Measurements from ENCODE around the gene FBRSL1. TPM values are rescaled to one million over a fixed set of nuclear protein-coding genes. Genes with fewer than 3 reads are reported as not detected.

FBRSL1 gene
- total and polyA plus RNA-seq, 8 donors, result 31.1 to 62.5 (median 44.2) TPM

GRCh38 chr12:132466241-132467201, 23.4 kb upstream of the FBRSL1 start:
- WGBS, 2 donors, result 45 to 52% methylated on average over 18 of the region's 18 CpGs
- FAIRE-seq (no peak), ATAC-seq (peak; percentile 14 to 39 (median 36)), DNase-seq (peak in 4 of 6 donors; percentile 26 to 71 (median 54))
- Histone ChIP-seq H3K36me3 (no peaks in the 10 kb centered on the region), H3K27ac (peak overlapping the region in 1 of 4 donors; percentile 18), H3K27me3 (no peaks in the 10 kb centered on the region), H3K4me1 (no peaks in the 10 kb centered on the region), H3K9me3 (no peaks in the 10 kb centered on the region), H3K4me3 (no peak overlapping the region)
- TF ChIP-seq, protein P1, sequence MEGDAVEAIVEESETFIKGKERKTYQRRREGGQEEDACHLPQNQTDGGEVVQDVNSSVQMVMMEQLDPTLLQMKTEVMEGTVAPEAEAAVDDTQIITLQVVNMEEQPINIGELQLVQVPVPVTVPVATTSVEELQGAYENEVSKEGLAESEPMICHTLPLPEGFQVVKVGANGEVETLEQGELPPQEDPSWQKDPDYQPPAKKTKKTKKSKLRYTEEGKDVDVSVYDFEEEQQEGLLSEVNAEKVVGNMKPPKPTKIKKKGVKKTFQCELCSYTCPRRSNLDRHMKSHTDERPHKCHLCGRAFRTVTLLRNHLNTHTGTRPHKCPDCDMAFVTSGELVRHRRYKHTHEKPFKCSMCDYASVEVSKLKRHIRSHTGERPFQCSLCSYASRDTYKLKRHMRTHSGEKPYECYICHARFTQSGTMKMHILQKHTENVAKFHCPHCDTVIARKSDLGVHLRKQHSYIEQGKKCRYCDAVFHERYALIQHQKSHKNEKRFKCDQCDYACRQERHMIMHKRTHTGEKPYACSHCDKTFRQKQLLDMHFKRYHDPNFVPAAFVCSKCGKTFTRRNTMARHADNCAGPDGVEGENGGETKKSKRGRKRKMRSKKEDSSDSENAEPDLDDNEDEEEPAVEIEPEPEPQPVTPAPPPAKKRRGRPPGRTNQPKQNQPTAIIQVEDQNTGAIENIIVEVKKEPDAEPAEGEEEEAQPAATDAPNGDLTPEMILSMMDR (IDR thresholded peaks at IDR 0.05), result no peak
- intact Hi-C loops (cut with DNase I), result no loop called here

- no peak for ATAC-seq
- Histone ChIP-seq H3K9me3 (no peaks in the 10 kb centered on the region), H3K36me3 (no peaks in the 10 kb centered on the region), H3K4me1 (no peaks in the 10 kb centered on the region), H3K27ac (no peak overlapping the region), H3K27me3 (no peaks in the 10 kb centered on the region), H3K4me3 (no peak overlapping the region)
- TF ChIP-seq, protein P1 (IDR thresholded peaks at IDR 0.05), result no peak
- 81 to 83% methylated on average over 13 of the region's 13 CpGs for WGBS, 2 donors
- DNase-seq, result no peak
- FAIRE-seq, result no peak
- intact Hi-C loops (cut with DNase I), result no loop called here
Observed at GRCh38 chr12:132467511-132467910, 22.4 kb upstream of the FBRSL1 start.

DNA sequence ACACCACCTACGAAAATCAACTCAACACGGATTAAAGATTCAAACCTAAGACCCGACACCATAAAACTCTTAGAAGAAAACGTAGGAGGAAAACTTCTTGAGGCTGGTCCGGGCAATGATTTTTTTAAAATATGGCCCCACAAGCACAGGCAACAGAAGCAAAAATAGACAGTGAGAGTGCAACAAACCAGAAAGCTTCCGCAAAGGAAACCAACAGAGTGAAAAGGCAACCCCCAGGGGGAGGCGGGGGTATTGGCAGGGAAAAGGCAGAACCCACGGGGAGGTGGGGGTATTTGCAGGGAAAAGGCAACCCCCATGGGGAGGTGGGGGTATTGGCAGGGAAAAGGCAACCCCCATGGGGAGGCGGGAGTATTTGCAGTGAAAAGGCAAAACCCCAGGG, 20.5 kb upstream of the FBRSL1 start:
- DNase-seq, result no peak
- TF ChIP-seq, protein P1 (IDR thresholded peaks at IDR 0.05), result no peak
- no peaks in the 10 kb centered on the region for H3K4me1 ChIP-seq
- no peak for FAIRE-seq
- H3K9me3 ChIP-seq, result no peaks in the 10 kb centered on the region
- H3K27me3 ChIP-seq, result no peaks in the 10 kb centered on the region
- H3K27ac ChIP-seq, result no peak overlapping the region
- ATAC-seq, result no peak
- no peak overlapping the region for H3K4me3 ChIP-seq
- WGBS, 2 donors, result 50 to 56% methylated on average over 8 to 9 of the region's 9 CpGs
- intact Hi-C loops (cut with DNase I), result no loop called here
- H3K36me3 ChIP-seq, result no peaks in the 10 kb centered on the region

DNA sequence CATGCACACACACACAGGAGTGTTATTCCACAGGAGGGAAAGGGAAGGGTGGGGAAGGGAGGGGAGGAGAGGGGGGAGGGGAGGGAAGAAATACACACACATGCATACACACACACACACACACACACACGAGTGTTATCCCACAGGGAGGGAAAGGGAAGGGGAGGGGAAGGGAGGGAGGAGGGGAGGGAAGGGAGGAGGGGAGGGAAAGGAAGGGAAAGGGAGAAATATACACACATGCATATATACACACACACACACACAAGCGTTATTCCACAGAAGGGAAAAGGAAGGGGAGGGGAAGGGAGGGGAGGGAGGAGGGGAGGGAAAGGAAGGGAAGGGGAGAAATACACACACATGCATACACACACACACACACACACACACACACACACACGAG, 19.6 kb upstream of the FBRSL1 start:
- no peak overlapping the region for H3K4me3 ChIP-seq
- TF ChIP-seq, protein P1 (IDR thresholded peaks at IDR 0.05), result no peak
- ATAC-seq, result no peak
- no peaks in the 10 kb centered on the region for H3K36me3 ChIP-seq
- intact Hi-C loops (cut with DNase I), result no loop called here
- no peak for FAIRE-seq
- H3K9me3 ChIP-seq, result no peaks in the 10 kb centered on the region
- H3K27ac ChIP-seq, result no peak overlapping the region
- no peaks in the 10 kb centered on the region for H3K27me3 ChIP-seq
- 0 to 13% methylated on average over 1 to 2 of the region's 3 CpGs for WGBS, 2 donors
- H3K4me1 ChIP-seq, result no peaks in the 10 kb centered on the region
- no peak for DNase-seq

Data from pancreas (tissue), 10 donors.